Left ventricle myocardium inferior (tissue), 1 donor: Measurements from ENCODE around the gene KIF16B. TPM values are rescaled to one million over a fixed set of nuclear protein-coding genes. Genes with fewer than 3 reads are reported as not detected.

ENCODE experiments used
- DNase-seq: peaks from one replicate; pipeline ENCODE4 v3.0.0-alpha.2; 2020
- H3K27ac ChIP-seq: fragments of 200-600 bp; replicated peaks from 2 replicates; pipeline ENCODE4 v1.8.0; 2021
- H3K27me3 ChIP-seq: fragments of 200-600 bp; 2 replicates; pipeline ENCODE4 v1.8.0; 2021; ENCODE audit warnings: low read depth
- H3K36me3 ChIP-seq: fragments of 200-600 bp; 2 replicates; pipeline ENCODE4 v1.8.0; 2021
- H3K4me1 ChIP-seq: fragments of 200-600 bp; 2 replicates; pipeline ENCODE4 v1.8.0; 2021
- H3K4me3 ChIP-seq: fragments of 200-600 bp; 2 replicates; pipeline ENCODE4 v1.8.0; 2021; ENCODE audit warnings: mild to moderate bottlenecking, moderate library complexity
- H3K9me3 ChIP-seq: fragments of 200-600 bp; replicated peaks from 2 replicates; pipeline ENCODE4 v1.8.0; 2021
- CTCF ChIP-seq: fragments of 200-600 bp; IDR thresholded peaks from 2 replicates; pipeline ENCODE4 v1.8.0; 2021; ENCODE audit warnings: antibody characterized with exemption, mild to moderate bottlenecking, borderline replicate concordance
- intact Hi-C: fragments of 100-400 bp; cut with micrococcal nuclease; formaldehyde crosslinking; loops from one replicate; pipeline ENCODE4 v1.11.0; 2022
- total RNA-seq: library from RNA; stranded (reverse); fragmentation: NEBNext Ultra II Directional; extraction: Animal tissue kit (Norgen Biotek cat#: 25700); gene quantifications from one replicate; pipeline ENCODE4 v1.2.1, GENCODE V29; 2021
- donor health status: DM: no; HTN: yes; CAD: no; lungs with severe emphysema.

KIF16B gene
- total RNA-seq, 1 donor from 2014 or later: 16.4 TPM

- peaks cover 10% of the 10 kb centered on the region for H3K27me3 ChIP-seq
- no peaks in the 10 kb centered on the region for H3K4me1 ChIP-seq
- no peak overlapping the region for H3K4me3 ChIP-seq
- intact Hi-C loops: no loop called here
- DNase-seq: no peak
- H3K36me3 ChIP-seq: no peaks in the 10 kb centered on the region
- no peak overlapping the region for H3K27ac ChIP-seq
- no peak for TF ChIP-seq CTCF
- no peaks in the 10 kb centered on the region for H3K9me3 ChIP-seq
These were observed 326.4 kb downstream of the KIF16B start for GRCh38 chr20:16246870-16247269.

- no peaks in the 10 kb centered on the region for H3K36me3 ChIP-seq
- intact Hi-C loops: no loop called here
These were observed 327.0 kb downstream of the KIF16B start for GRCh38 chr20:16246291-16246690.

GRCh38 chr20:16245879-16246278, 327.4 kb downstream of the KIF16B start:
- Histone ChIP-seq H3K4me1 (no peaks in the 10 kb centered on the region), H3K27me3 (peaks cover 10% of the 10 kb centered on the region), H3K4me3 (no peak overlapping the region), H3K27ac (no peak overlapping the region), H3K9me3 (peaks cover under 1% of the 10 kb centered on the region), H3K36me3 (no peaks in the 10 kb centered on the region)
- intact Hi-C loops: no loop called here
- TF ChIP-seq CTCF: no peak
- no peak for DNase-seq

More at GRCh38 chr20:16246291-16246690, 327.0 kb downstream of the KIF16B start:
- Histone ChIP-seq H3K27ac (no peak overlapping the region), H3K27me3 (peaks cover 10% of the 10 kb centered on the region), H3K4me3 (no peak overlapping the region), H3K4me1 (no peaks in the 10 kb centered on the region), H3K9me3 (no peaks in the 10 kb centered on the region)
- no peak for TF ChIP-seq CTCF
- DNase-seq: no peak

GRCh38 chr20:16244892-16245291, 328.4 kb downstream of the KIF16B start:
- Histone ChIP-seq H3K27ac (no peak overlapping the region), H3K4me1 (no peaks in the 10 kb centered on the region), H3K4me3 (no peak overlapping the region), H3K27me3 (peaks cover 10% of the 10 kb centered on the region), H3K36me3 (no peaks in the 10 kb centered on the region), H3K9me3 (peaks cover 10% of the 10 kb centered on the region)
- intact Hi-C loops: no loop called here
- TF ChIP-seq CTCF: no peak
- DNase-seq: no peak

GRCh38 chr20:16243470-16243869, 329.8 kb downstream of the KIF16B start:
- H3K27ac ChIP-seq: no peak overlapping the region
- no peaks in the 10 kb centered on the region for H3K36me3 ChIP-seq
- intact Hi-C loops: no loop called here
- no peaks in the 10 kb centered on the region for H3K4me1 ChIP-seq
- no peak for DNase-seq
- peaks cover 10% of the 10 kb centered on the region for H3K27me3 ChIP-seq
- TF ChIP-seq CTCF: peak; percentile 31
- no peak overlapping the region for H3K4me3 ChIP-seq
- peaks cover 24% of the 10 kb centered on the region for H3K9me3 ChIP-seq

- peaks cover under 1% of the 10 kb centered on the region for H3K27me3 ChIP-seq
- H3K4me1 ChIP-seq: no peaks in the 10 kb centered on the region
- DNase-seq: no peak
- peaks cover 38% of the 10 kb centered on the region for H3K9me3 ChIP-seq
- no peak overlapping the region for H3K4me3 ChIP-seq
- intact Hi-C loops: no loop called here
- H3K36me3 ChIP-seq: no peaks in the 10 kb centered on the region
- no peak overlapping the region for H3K27ac ChIP-seq
- peak; percentile 47 for TF ChIP-seq CTCF
These were observed 331.3 kb downstream of the KIF16B start for GRCh38 chr20:16241911-16242310.
